Karpas-422 (cell line): ENCODE results near the gene BICD1. TPM values are rescaled to one million over a fixed set of nuclear protein-coding genes. Genes with fewer than 3 reads are reported as not detected.
"Not testable (repeated sequence)": the region's sequence is repeated elsewhere in the genome, so short reads cannot be mapped to it uniquely, and the experiment has no call there.

Experiments used
- DNase-seq: peaks from one replicate; pipeline ENCODE4 v3.0.0-alpha.2; 2015
- H2AFZ ChIP-seq: fragments of 200-600 bp; sonication (generic); 2 replicates; pipeline ENCODE4 v1.6.1; 2014; ENCODE audit warnings: antibody characterized with exemption, low read length, mixed read lengths
- H3K27ac ChIP-seq: fragments of 200-600 bp; sonication (generic); 2 replicates; pipeline ENCODE4 v1.5.1; 2014; ENCODE audit warnings: mild to moderate bottlenecking, low read length, moderate library complexity
- H3K27me3 ChIP-seq: fragments of 200-600 bp; sonication (generic); 2 replicates; pipeline ENCODE4 v1.6.1; 2014; ENCODE audit warnings: low read length, mixed read lengths
- H3K36me3 ChIP-seq: fragments of 200-600 bp; sonication (generic); 2 replicates; pipeline ENCODE4 v1.6.1; 2014; ENCODE audit warnings: low read length, mixed read lengths; ENCODE audit not compliant: insufficient read depth
- H3K4me1 ChIP-seq: fragments of 200-600 bp; sonication (generic); 2 replicates; pipeline ENCODE4 v1.6.1; 2014; ENCODE audit warnings: mild to moderate bottlenecking, low read length, mixed read lengths
- H3K4me2 ChIP-seq: fragments of 200-600 bp; sonication (generic); 2 replicates; pipeline ENCODE4 v1.6.1; 2014; ENCODE audit warnings: low read length, low read depth, mild to moderate bottlenecking; ENCODE audit not compliant: poor library complexity, severe bottlenecking
- H3K4me3 ChIP-seq: fragments of 200-600 bp; sonication (generic); 2 replicates; pipeline ENCODE4 v1.5.1; 2014; ENCODE audit warnings: mild to moderate bottlenecking, antibody characterized with exemption, low read length, mixed read lengths
- H3K79me2 ChIP-seq: fragments of 200-600 bp; sonication (generic); 2 replicates; pipeline ENCODE4 v1.6.1; 2014; ENCODE audit warnings: mild to moderate bottlenecking, low read length, mixed read lengths
- H3K9ac ChIP-seq: fragments of 200-600 bp; sonication (generic); 2 replicates; pipeline ENCODE4 v1.6.0; 2014; ENCODE audit warnings: low read length
- H3K9me2 ChIP-seq: fragments of 200-600 bp; sonication (generic), shearing (Covaris generic); replicated peaks from 2 replicates; pipeline ENCODE4 v1.6.0; 2014; ENCODE audit warnings: mild to moderate bottlenecking, low read length, moderate library complexity; ENCODE audit not compliant: insufficient read depth
- H3K9me3 ChIP-seq: fragments of 300-700, 200-600 bp; sonication (generic); 2 replicates; pipeline ENCODE4 v1.6.1; 2014; ENCODE audit warnings: low read length, mixed read lengths
- H4K20me1 ChIP-seq: fragments of 200-600 bp; sonication (generic); 2 replicates; pipeline ENCODE4 v1.6.1; 2014; ENCODE audit warnings: mild to moderate bottlenecking, antibody characterized with exemption, low read length, low read depth; ENCODE audit not compliant: insufficient read depth
- total RNA-seq: library from RNA; depleted of rRNA; stranded (reverse); fragments of >200 nt; shearing (Covaris generic); gene quantifications from 2 replicates; pipeline ENCODE4 v1.2.3, GENCODE V29; 2014; ENCODE audit warnings: low replicate concordance

BICD1 gene
- total RNA-seq, 1 experiment from 2014 or later: 55.7 TPM

- peak overlapping the region; percentile 92 for H3K27ac ChIP-seq
- no peaks in the 10 kb centered on the region for H3K9me2 ChIP-seq
- H3K36me3 ChIP-seq: 0 out of 2 replicates have a peak, but pooled peaks cover 3% of the 10 kb centered on the region
- no peak overlapping the region for H2AFZ ChIP-seq
- peak overlapping the region; percentile 39; the same call in 1 of the 2 replicates for H3K4me3 ChIP-seq
- H3K27me3 ChIP-seq: no peaks in the 10 kb centered on the region
- peaks cover 33% of the 10 kb centered on the region for H3K4me1 ChIP-seq
- no peaks in the 10 kb centered on the region for H4K20me1 ChIP-seq
- peak overlapping the region; percentile 61 for H3K4me2 ChIP-seq
- no peak for DNase-seq
- no peaks in the 10 kb centered on the region for H3K9me3 ChIP-seq
- peak overlapping the region; percentile 70 for H3K9ac ChIP-seq
- peaks cover 61% of the 10 kb centered on the region for H3K79me2 ChIP-seq
Observed at GRCh38 chr12:32229971-32230612, 123.4 kb downstream of the BICD1 start.

- Histone ChIP-seq H3K27ac (peak overlapping the region; percentile 92), H3K4me3 (peak overlapping the region; percentile 38), H3K4me2 (peak overlapping the region; percentile 61), H2AFZ (no peak overlapping the region), H3K36me3 (0 out of 2 replicates have a peak, but pooled peaks cover 3% of the 10 kb centered on the region), H3K27me3 (no peaks in the 10 kb centered on the region), H4K20me1 (no peaks in the 10 kb centered on the region), H3K4me1 (peaks cover 33% of the 10 kb centered on the region), H3K9me3 (no peaks in the 10 kb centered on the region), H3K79me2 (peaks cover 62% of the 10 kb centered on the region), H3K9me2 (no peaks in the 10 kb centered on the region), H3K9ac (peak overlapping the region; percentile 70)
- DNase-seq: peak; percentile 96
Observed at GRCh38 chr12:32230613-32230993, 124.0 kb downstream of the BICD1 start.

GRCh38 chr12:32231361-32231760 lies 124.7 kb downstream of the BICD1 start:
- Histone ChIP-seq H3K4me1 (peaks cover 33% of the 10 kb centered on the region), H3K4me2 (peak overlapping the region; percentile 61), H3K4me3 (0 out of 2 replicates have a peak overlapping the region, but pooled peaks have one; percentile 2), H3K27ac (peak overlapping the region; percentile 92), H3K79me2 (peaks cover 62% of the 10 kb centered on the region)
- not testable (repeated sequence) for DNase-seq, H3K36me3 ChIP-seq, H3K9me3 ChIP-seq, H2AFZ ChIP-seq, H3K27me3 ChIP-seq, H4K20me1 ChIP-seq, H3K9ac ChIP-seq, H3K9me2 ChIP-seq

- no peaks in the 10 kb centered on the region; the same call in 1 of the 2 replicates for H3K9me3 ChIP-seq
- peaks cover 27% of the 10 kb centered on the region for H3K4me1 ChIP-seq
- DNase-seq: no peak
- no peak overlapping the region for H3K4me2 ChIP-seq
- no peak overlapping the region for H2AFZ ChIP-seq
- H4K20me1 ChIP-seq: no peaks in the 10 kb centered on the region
- 0 out of 2 replicates have a peak, but pooled peaks cover 3% of the 10 kb centered on the region for H3K36me3 ChIP-seq
- no peak overlapping the region for H3K4me3 ChIP-seq
- no peaks in the 10 kb centered on the region for H3K27me3 ChIP-seq
- H3K9me2 ChIP-seq: no peaks in the 10 kb centered on the region
- peaks cover 60% of the 10 kb centered on the region for H3K79me2 ChIP-seq
- no peak overlapping the region for H3K9ac ChIP-seq
- H3K27ac ChIP-seq: no peak overlapping the region
Observed at GRCh38 chr12:32233568-32233967, 126.9 kb downstream of the BICD1 start.

- H3K9me2 ChIP-seq: no peaks in the 10 kb centered on the region
- H3K4me1 ChIP-seq: peaks cover 16% of the 10 kb centered on the region
- no peaks in the 10 kb centered on the region for H3K27me3 ChIP-seq
- H3K36me3 ChIP-seq: 0 out of 2 replicates have a peak, but pooled peaks cover 3% of the 10 kb centered on the region
- no peak overlapping the region for H2AFZ ChIP-seq
- H3K4me2 ChIP-seq: no peak overlapping the region
- no peak overlapping the region for H3K27ac ChIP-seq
- H3K9ac ChIP-seq: no peak overlapping the region
- DNase-seq: no peak
- no peaks in the 10 kb centered on the region; the same call in 1 of the 2 replicates for H3K9me3 ChIP-seq
- H3K79me2 ChIP-seq: peaks cover 48% of the 10 kb centered on the region
- no peak overlapping the region for H3K4me3 ChIP-seq
- H4K20me1 ChIP-seq: no peaks in the 10 kb centered on the region
Observed at GRCh38 chr12:32235251-32235650, 128.6 kb downstream of the BICD1 start.

- no peak for DNase-seq
- Histone ChIP-seq H4K20me1 (no peaks in the 10 kb centered on the region), H3K4me3 (no peak overlapping the region), H3K9ac (no peak overlapping the region), H3K27ac (no peak overlapping the region), H3K4me2 (no peak overlapping the region), H3K79me2 (peaks cover 46% of the 10 kb centered on the region), H3K27me3 (no peaks in the 10 kb centered on the region), H2AFZ (no peak overlapping the region), H3K9me3 (no peaks in the 10 kb centered on the region; the same call in 1 of the 2 replicates), H3K4me1 (peaks cover 8% of the 10 kb centered on the region; the same call in 1 of the 2 replicates), H3K9me2 (no peaks in the 10 kb centered on the region), H3K36me3 (0 out of 2 replicates have a peak, but pooled peaks cover 3% of the 10 kb centered on the region)
Observed at GRCh38 chr12:32240162-32240561, 133.5 kb downstream of the BICD1 start.

- Histone ChIP-seq H3K36me3 (0 out of 2 replicates have a peak, but pooled peaks cover 3% of the 10 kb centered on the region), H3K27ac (no peak overlapping the region), H3K27me3 (no peaks in the 10 kb centered on the region), H3K79me2 (peaks cover 47% of the 10 kb centered on the region), H3K9ac (no peak overlapping the region), H2AFZ (no peak overlapping the region), H3K4me1 (peaks cover 8% of the 10 kb centered on the region; the same call in 1 of the 2 replicates), H3K9me3 (no peaks in the 10 kb centered on the region; the same call in 1 of the 2 replicates), H4K20me1 (no peaks in the 10 kb centered on the region), H3K4me3 (no peak overlapping the region), H3K9me2 (no peaks in the 10 kb centered on the region), H3K4me2 (no peak overlapping the region)
- no peak for DNase-seq
Observed at GRCh38 chr12:32240831-32241230, 134.2 kb downstream of the BICD1 start.

GRCh38 chr12:32242641-32243040 lies 136.0 kb downstream of the BICD1 start:
- Histone ChIP-seq H3K4me3 (no peak overlapping the region), H3K9ac (no peak overlapping the region), H3K4me1 (peaks cover 8% of the 10 kb centered on the region; the same call in 1 of the 2 replicates), H3K9me2 (no peaks in the 10 kb centered on the region), H3K27ac (no peak overlapping the region), H3K27me3 (no peaks in the 10 kb centered on the region), H3K4me2 (no peak overlapping the region), H4K20me1 (no peaks in the 10 kb centered on the region), H2AFZ (no peak overlapping the region), H3K9me3 (no peaks in the 10 kb centered on the region), H3K36me3 (no peaks in the 10 kb centered on the region), H3K79me2 (peaks cover 56% of the 10 kb centered on the region)
- no peak for DNase-seq
